ENCODE measurements around the gene RBFOX1. TPM values are rescaled to one million over a fixed set of nuclear protein-coding genes. Genes with fewer than 3 reads are reported as not detected.

RBFOX1 gene
- total RNA-seq, 1 experiment from 2014 or later, result not detected

DNA sequence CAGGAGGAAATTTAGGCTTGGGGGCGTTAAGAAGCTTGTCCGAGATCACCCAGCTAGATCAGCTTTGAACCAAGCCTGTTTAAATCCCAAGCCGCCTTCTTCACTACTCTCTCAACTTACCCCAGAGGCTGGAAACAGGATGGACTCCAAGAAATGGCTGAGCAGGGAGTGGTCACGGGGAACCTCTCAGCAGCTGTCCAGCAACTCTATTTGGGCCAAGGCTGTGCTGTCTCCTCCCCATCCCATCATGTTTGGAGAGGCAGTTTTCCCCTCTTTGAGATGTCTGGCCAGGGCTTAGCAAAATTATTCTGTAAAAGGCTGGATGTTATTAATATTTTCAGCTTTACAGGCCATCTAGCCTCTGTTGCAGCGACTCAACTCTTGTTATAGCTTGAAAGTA lies 305.7 kb downstream of the RBFOX1 start:
- intact Hi-C loops (cut with micrococcal nuclease), result no loop called here

More for the DNA sequence above, 305.7 kb downstream of the RBFOX1 start:
- Histone ChIP-seq H3K4me2 (ENCODE audit: low read length) (no peak overlapping the region), H3K27ac (ENCODE audit: low read depth, low read length) (no peak overlapping the region), H3K9me2 (ENCODE audit: insufficient read depth) (no peaks in the 10 kb centered on the region), H3K79me2 (ENCODE audit: insufficient read depth, low read length) (no peaks in the 10 kb centered on the region), H3K36me3 (ENCODE audit: control insufficient read depth in 1 of 2, insufficient read depth in 2 of 2, low read length in 2 of 2) (no peaks in the 10 kb centered on the region), H3K9ac (ENCODE audit: low read length) (no peak overlapping the region), H3K4me1 (ENCODE audit: control insufficient read depth in 1 of 2, insufficient read depth in 2 of 2, low read length in 2 of 2) (no peaks in the 10 kb centered on the region), H3K27me3 (ENCODE audit: insufficient read depth, low read length) (no peaks in the 10 kb centered on the region), H4K20me1 (ENCODE audit: insufficient read depth) (no peaks in the 10 kb centered on the region), H2AFZ (ENCODE audit: low read depth, low read length, poor library complexity, severe bottlenecking) (no peak overlapping the region), H3K4me3 (replicated peaks in 1 of 2; ENCODE audit: low read depth in 1 of 2, low read length in 2 of 2) (no peak overlapping the region), H3K9me3 (ENCODE audit: control insufficient read depth in 1 of 2, insufficient read depth in 1 of 2, low read depth in 1 of 2, low read length in 2 of 2) (peaks cover 9 to 28% of the 10 kb centered on the region in 2 experiments; a peak in 2 of 4 replicates)
- CTCF ChIA-PET, result no interaction called here
- no peak for DNase-seq (ENCODE audit: low read depth, low spot score)
- RAD21 ChIA-PET (ENCODE audit: low non-redundant PET in 1 of 2, low total read pairs in 2 of 2, uncharacterized antibody in 2 of 2, unreplicated experiment in 2 of 2), result no interaction called here
- no peak for TF ChIP-seq ZFX (IDR thresholded peaks at IDR 0.05)
- TF ChIP-seq ELF1 (IDR thresholded peaks at IDR 0.05; ENCODE audit: borderline replicate concordance, low read depth), result no peak
- TF ChIP-seq SRF (IDR thresholded peaks at IDR 0.05; ENCODE audit: low read depth), result no peak
- no peak for TF ChIP-seq CEBPB (IDR thresholded peaks at IDR 0.05; ENCODE audit: low read depth)
- TF ChIP-seq EGR1 (IDR thresholded peaks at IDR 0.05; ENCODE audit: low read depth), result no peak
- no peak for TF ChIP-seq EZH2phosphoT487 (IDR thresholded peaks at IDR 0.05; ENCODE audit: borderline replicate concordance)
- no peak for TF ChIP-seq REST (IDR thresholded peaks at IDR 0.05; ENCODE audit: low read depth)
- TF ChIP-seq, protein P1, sequence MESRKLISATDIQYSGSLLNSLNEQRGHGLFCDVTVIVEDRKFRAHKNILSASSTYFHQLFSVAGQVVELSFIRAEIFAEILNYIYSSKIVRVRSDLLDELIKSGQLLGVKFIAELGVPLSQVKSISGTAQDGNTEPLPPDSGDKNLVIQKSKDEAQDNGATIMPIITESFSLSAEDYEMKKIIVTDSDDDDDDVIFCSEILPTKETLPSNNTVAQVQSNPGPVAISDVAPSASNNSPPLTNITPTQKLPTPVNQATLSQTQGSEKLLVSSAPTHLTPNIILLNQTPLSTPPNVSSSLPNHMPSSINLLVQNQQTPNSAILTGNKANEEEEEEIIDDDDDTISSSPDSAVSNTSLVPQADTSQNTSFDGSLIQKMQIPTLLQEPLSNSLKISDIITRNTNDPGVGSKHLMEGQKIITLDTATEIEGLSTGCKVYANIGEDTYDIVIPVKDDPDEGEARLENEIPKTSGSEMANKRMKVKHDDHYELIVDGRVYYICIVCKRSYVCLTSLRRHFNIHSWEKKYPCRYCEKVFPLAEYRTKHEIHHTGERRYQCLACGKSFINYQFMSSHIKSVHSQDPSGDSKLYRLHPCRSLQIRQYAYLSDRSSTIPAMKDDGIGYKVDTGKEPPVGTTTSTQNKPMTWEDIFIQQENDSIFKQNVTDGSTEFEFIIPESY (IDR thresholded peaks at IDR 0.05; ENCODE audit: extremely low read depth, insufficient replicate concordance, low read length), result no peak
- no peak for TF ChIP-seq ZNF274 (IDR thresholded peaks at IDR 0.05; ENCODE audit: low read depth, low read length)
- TF ChIP-seq RAD21 (IDR thresholded peaks at IDR 0.05; ENCODE audit: low read depth), result no peak
- no peak for ATAC-seq
- POLR2A ChIA-PET, result no interaction called here
- BruUV-seq (replicated peaks), result no TSS peak
